Spleen (tissue), 13 donors: ENCODE measurements around the gene FAM9A. TPM values are rescaled to one million over a fixed set of nuclear protein-coding genes. Genes with fewer than 3 reads are reported as not detected.

Source experiments
- DNase-seq: peaks from one replicate; pipeline ENCODE4 v3.0.0-alpha.2; 2020
- H3K27ac ChIP-seq, 8 donors: fragments of 200-600 bp; sonication (generic) in 7 of 8; 1 replicate in 4 of 8; 2 replicates in 4 of 8; pipeline versions ENCODE4 v1.5.0 to v1.8.0; 2016 to 2021; ENCODE audit warnings: inconsistent platforms in 4 of 8, mild to moderate bottlenecking in 4 of 8, moderate library complexity in 1 of 8
- H3K27me3 ChIP-seq, 7 donors: fragments of 200-600 bp; sonication (generic) in 6 of 7; replicated peaks in 1 of 7; 1 replicate in 4 of 7; 2 replicates in 3 of 7; pipeline versions ENCODE4 v1.5.0 to v1.8.0; 2016 to 2021; ENCODE audit warnings: inconsistent platforms in 3 of 7, mild to moderate bottlenecking in 1 of 7
- H3K36me3 ChIP-seq, 6 donors: fragments of 200-600 bp; sonication (generic) in 5 of 6; 1 replicate in 4 of 6; 2 replicates in 2 of 6; pipeline versions ENCODE4 v1.5.0 to v1.8.0; 2016 to 2021; ENCODE audit warnings: inconsistent platforms in 2 of 6
- H3K4me1 ChIP-seq, 6 donors: fragments of 200-600 bp; sonication (generic) in 5 of 6; 1 replicate in 3 of 6; 2 replicates in 3 of 6; pipeline versions ENCODE4 v1.5.0 to v1.8.0; 2016 to 2021; ENCODE audit warnings: inconsistent platforms in 3 of 6
- H3K4me3 ChIP-seq, 8 donors: fragments of 200-600 bp; sonication (generic) in 7 of 8; 1 replicate in 4 of 8; 2 replicates in 4 of 8; pipeline versions ENCODE4 v1.5.0 to v1.8.0; 2016 to 2021; ENCODE audit warnings: inconsistent platforms in 4 of 8, mild to moderate bottlenecking in 4 of 8, moderate library complexity in 2 of 8
- H3K9me3 ChIP-seq, 8 donors: fragments of 200-600 bp; sonication (generic) in 7 of 8; 1 replicate in 4 of 8; 2 replicates in 4 of 8; pipeline versions ENCODE4 v1.5.0 to v1.8.0; 2016 to 2021; ENCODE audit warnings: inconsistent platforms in 4 of 8
- CTCF ChIP-seq, 11 experiments: fragments of 200-600 bp in 7 of 11; fragments of 450-650 bp in 4 of 11; sonication (generic) in 4 of 11; IDR thresholded peaks in 8 of 11; conservative IDR thresholded peaks in 3 of 11; 1 replicate in 7 of 11; 2 replicates in 4 of 11; pipeline versions ENCODE4 v1.4.0 to v1.8.0; 2016 to 2021; ENCODE audit warnings: antibody characterized with exemption in 11 of 11, inconsistent platforms in 4 of 11, mild to moderate bottlenecking in 1 of 11
- POLR2A ChIP-seq, 3 donors: fragments of 450-650 bp; IDR thresholded peaks; one replicate each; pipeline ENCODE4 v1.5.1; 2017; ENCODE audit warnings: antibody characterized with exemption in 3 of 3, mild to moderate bottlenecking in 1 of 3
- POLR2AphosphoS5 ChIP-seq, 3 donors: sonication (generic); formaldehyde crosslinking; IDR thresholded peaks; one replicate each; pipeline ENCODE4 v1.5.1; 2017; ENCODE audit warnings: antibody characterized with exemption in 3 of 3
- WGBS, 5 donors: extraction: QIAGEN DNeasy Blood & Tissue Kit in 3 of 5; methylation state at CpG; one replicate each; pipeline versions ENCODE4 v1.1.5 to v1.1.7; 2013 to 2018; 5-methylcytosine and 5-hydroxymethylcytosine counted together
- intact Hi-C: fragments of 100-400 bp; cut with DNase I; formaldehyde crosslinking; loops from one replicate; pipeline ENCODE4 v1.15.0; 2023; ENCODE audit warnings: low total_unique reads
- long read RNA-seq, 2 donors: transcript quantifications; one replicate each; lab custom pipeline, GENCODE V29; 2026
- polyA plus RNA-seq, 3 donors: library from polyadenylated mRNA; stranded (reverse); fragments of 200-250 nt; gene quantifications; one replicate each; pipeline ENCODE4 v1.2.1, GENCODE V29; 2013
- total RNA-seq, 7 donors: library from RNA; depleted of rRNA in 3 of 7; stranded (reverse); fragments of >200 nt in 3 of 7; fragmentation: NEBNext Ultra II Directional in 4 of 7; extraction: Animal tissue kit (Norgen Biotek cat#: 25700) in 4 of 7; gene quantifications; one replicate each; pipeline versions ENCODE4 v1.1.0 to v1.2.1, GENCODE V29; 2016 to 2021
- donor health status: healthy with polysubstance abuse.
- donor health status: DM: no; HTN: no; CAD: no; lungs with moderate emphysema.
- donor health status: DM: no; HTN: no; CAD: no.
- donor health status: Bipolar disorder and iron deficiency.
- donor health status: healthy.
- donor health status: DM: no; HTN: no; CAD: no.
- donor health status: DM: yes; HTN: yes; CAD: no.

Gene FAM9A
- total RNA-seq = not detected
- not detected for polyA plus RNA-seq
- long read RNA-seq, donor 1 = 0 reads
- long read RNA-seq, donor 2 = 0 reads

GRCh38 chrX:8801041-8801599 is at the start of gene FAM9A:
Gene FAM9A, minus strand, starts transcription at chrX:8801383. Its CDS starts 1,212 bp downstream, at chrX:8800171.
- no peaks in the 10 kb centered on the region for H3K36me3 ChIP-seq
- H3K27me3 ChIP-seq = no peaks in the 10 kb centered on the region
- DNase-seq = no peak
- no peak within 1 kb of the TSS for H3K27ac ChIP-seq
- H3K9me3 ChIP-seq = no peaks in the 10 kb centered on the region
- TF ChIP-seq POLR2A (IDR thresholded peaks at IDR 0.05) = no peak
- intact Hi-C loops = no loop called here
- no peak within 1 kb of the TSS for H3K4me3 ChIP-seq
- no peaks in the 10 kb centered on the region for H3K4me1 ChIP-seq
- 91 to 97% (median 94%) methylated on average over 25 to 32 of the region's 32 CpGs for WGBS, 5 donors

GRCh38 chrX:8850478-8850877 is 49.3 kb upstream of the FAM9A start:
- no peak for TF ChIP-seq POLR2A (IDR thresholded peaks at IDR 0.05)
- no peak for TF ChIP-seq CTCF (IDR thresholded peaks at IDR 0.05 in 8 of 11, conservative IDR thresholded peaks at IDR 0.05 in 3 of 11)
- TF ChIP-seq POLR2AphosphoS5 (IDR thresholded peaks at IDR 0.05) = no peak
- H3K4me3 ChIP-seq = no peak overlapping the region
- 65 to 78% (median 73%) methylated on average over 6 of the region's 6 CpGs for WGBS, 5 donors
- no peaks in the 10 kb centered on the region for H3K9me3 ChIP-seq
- intact Hi-C loops = no loop called here
- no peaks in the 10 kb centered on the region for H3K36me3 ChIP-seq
- no peak for DNase-seq
- H3K27ac ChIP-seq = no peak overlapping the region
- no peaks in the 10 kb centered on the region for H3K4me1 ChIP-seq
- H3K27me3 ChIP-seq = peaks cover 0 to 9% (median 0%) of the 10 kb centered on the region in 7 donors

GRCh38 chrX:8849945-8850344 is 48.8 kb upstream of the FAM9A start:
- Histone ChIP-seq H3K4me3 (no peak overlapping the region), H3K27me3 (peaks cover 0 to 9% (median 0%) of the 10 kb centered on the region in 7 donors), H3K9me3 (no peaks in the 10 kb centered on the region), H3K4me1 (no peaks in the 10 kb centered on the region), H3K27ac (no peak overlapping the region), H3K36me3 (no peaks in the 10 kb centered on the region)
- DNase-seq = no peak
- intact Hi-C loops = no loop called here
- WGBS, 5 donors = 55 to 93% (median 70%) methylated on average over 1 to 2 of the region's 2 CpGs
- TF ChIP-seq POLR2A (IDR thresholded peaks at IDR 0.05) = no peak
- no peak for TF ChIP-seq CTCF (IDR thresholded peaks at IDR 0.05 in 8 of 11, conservative IDR thresholded peaks at IDR 0.05 in 3 of 11)
- TF ChIP-seq POLR2AphosphoS5 (IDR thresholded peaks at IDR 0.05) = no peak

- 65 to 89% (median 67%) methylated on average over 2 of the region's 2 CpGs for WGBS, 5 donors
- H3K9me3 ChIP-seq = no peaks in the 10 kb centered on the region
- no peaks in the 10 kb centered on the region for H3K36me3 ChIP-seq
- H3K4me3 ChIP-seq = no peak overlapping the region
- H3K4me1 ChIP-seq = no peaks in the 10 kb centered on the region
- H3K27ac ChIP-seq = no peak overlapping the region
- no peak for TF ChIP-seq CTCF (IDR thresholded peaks at IDR 0.05 in 8 of 11, conservative IDR thresholded peaks at IDR 0.05 in 3 of 11)
- no peak for TF ChIP-seq POLR2A (IDR thresholded peaks at IDR 0.05)
- no peak for TF ChIP-seq POLR2AphosphoS5 (IDR thresholded peaks at IDR 0.05)
- peaks cover 0 to 9% (median 0%) of the 10 kb centered on the region in 7 donors for H3K27me3 ChIP-seq
- no peak for DNase-seq
- intact Hi-C loops = no loop called here
These were observed 48.3 kb upstream of the FAM9A start for GRCh38 chrX:8849458-8849857.
